ENCODE results near the gene PHF19.

DNA sequence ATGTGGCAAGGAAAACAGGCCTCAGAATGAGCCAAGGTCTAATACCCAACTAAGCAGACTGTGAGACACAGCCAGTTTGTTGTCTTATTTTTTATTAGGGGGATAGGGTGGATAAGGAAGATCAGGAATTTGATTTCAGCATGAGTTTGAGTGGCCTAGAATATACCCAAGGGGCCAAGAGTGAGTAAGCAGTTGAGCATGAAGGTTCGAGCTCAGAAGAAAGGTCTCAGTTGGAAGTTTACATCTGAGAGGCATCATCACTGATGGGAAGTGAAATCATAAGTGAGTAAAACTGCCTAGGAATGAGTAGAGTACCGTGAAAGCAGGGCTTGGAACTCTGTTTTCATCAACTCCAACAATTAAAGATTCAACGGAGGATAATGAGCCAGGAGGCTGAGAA lies 46.8 kb downstream of the PHF19 start:
- TF ChIP-seq, protein P1, sequence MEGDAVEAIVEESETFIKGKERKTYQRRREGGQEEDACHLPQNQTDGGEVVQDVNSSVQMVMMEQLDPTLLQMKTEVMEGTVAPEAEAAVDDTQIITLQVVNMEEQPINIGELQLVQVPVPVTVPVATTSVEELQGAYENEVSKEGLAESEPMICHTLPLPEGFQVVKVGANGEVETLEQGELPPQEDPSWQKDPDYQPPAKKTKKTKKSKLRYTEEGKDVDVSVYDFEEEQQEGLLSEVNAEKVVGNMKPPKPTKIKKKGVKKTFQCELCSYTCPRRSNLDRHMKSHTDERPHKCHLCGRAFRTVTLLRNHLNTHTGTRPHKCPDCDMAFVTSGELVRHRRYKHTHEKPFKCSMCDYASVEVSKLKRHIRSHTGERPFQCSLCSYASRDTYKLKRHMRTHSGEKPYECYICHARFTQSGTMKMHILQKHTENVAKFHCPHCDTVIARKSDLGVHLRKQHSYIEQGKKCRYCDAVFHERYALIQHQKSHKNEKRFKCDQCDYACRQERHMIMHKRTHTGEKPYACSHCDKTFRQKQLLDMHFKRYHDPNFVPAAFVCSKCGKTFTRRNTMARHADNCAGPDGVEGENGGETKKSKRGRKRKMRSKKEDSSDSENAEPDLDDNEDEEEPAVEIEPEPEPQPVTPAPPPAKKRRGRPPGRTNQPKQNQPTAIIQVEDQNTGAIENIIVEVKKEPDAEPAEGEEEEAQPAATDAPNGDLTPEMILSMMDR (IDR thresholded peaks at IDR 0.05; ENCODE audit: insufficient read depth, low read length, poor library complexity, severe bottlenecking) = no peak
- TF ChIP-seq EZH2phosphoT487 (conservative IDR thresholded peaks at IDR 0.05; ENCODE audit: low read length) = no peak

All from SU-DHL-6 (cell line).